PC-9 (cell line): ENCODE measurements around the gene ADCY2. TPM values are rescaled to one million over a fixed set of nuclear protein-coding genes. Genes with fewer than 3 reads are reported as not detected.

Experiments
- BruUV-seq: library from RNA; stranded (reverse); fragments of 400-500 nt; replicated peaks from 2 replicates; lab custom pipeline; 2021; lab: Mats Ljungman, UMichigan
- CTCF ChIA-PET: fragments of 300-600 bp; sonication (Branson Sonifier 250); formaldehyde crosslinking; loops from one replicate; lab custom pipeline; 2022; ENCODE audit warnings: antibody characterized with exemption; lab: Charles Lee
- POLR2A ChIA-PET: fragments of 300-600 bp; sonication (Branson Sonifier 250); formaldehyde crosslinking; loops from one replicate; lab custom pipeline; 2022; ENCODE audit warnings: antibody characterized with exemption; ENCODE audit not compliant: unreplicated experiment; lab: Charles Lee
- DNase-seq, 2 experiments: peaks; one replicate each; pipeline versions ENCODE4 v3.0.0 to v3.0.0-alpha.2; 2015 to 2022; ENCODE audit warnings: mixed read lengths in 1 of 2
- H2AFZ ChIP-seq: fragments of 200-600 bp; sonication (generic); 2 replicates; pipeline ENCODE4 v1.8.1; 2017; ENCODE audit warnings: antibody characterized with exemption
- H3F3A ChIP-seq: fragments of 200-600 bp; sonication (generic); 2 replicates; pipeline ENCODE4 v1.8.1; 2017; ENCODE audit warnings: antibody characterized with exemption, mild to moderate bottlenecking, low read depth; ENCODE audit not compliant: insufficient read depth
- H3K27ac ChIP-seq: fragments of 200-600 bp; sonication (generic); 2 replicates; pipeline ENCODE4 v1.6.1; 2016; ENCODE audit warnings: mixed run types
- H3K27me3 ChIP-seq: fragments of 200-600 bp; sonication (generic); 2 replicates; pipeline ENCODE4 v1.6.1; 2016; ENCODE audit warnings: low read depth, mixed run types; ENCODE audit not compliant: insufficient read depth
- H3K36me3 ChIP-seq: fragments of 200-600 bp; sonication (generic); 2 replicates; pipeline ENCODE4 v1.6.1; 2016; ENCODE audit warnings: low read depth, mixed run types
- H3K4me1 ChIP-seq: fragments of 200-600 bp; sonication (generic); replicated peaks from 2 replicates; pipeline ENCODE4 v1.6.1; 2016; ENCODE audit warnings: mixed run types; ENCODE audit not compliant: insufficient read depth
- H3K4me2 ChIP-seq: fragments of 200-600 bp; sonication (generic); 2 replicates; pipeline ENCODE4 v1.6.1; 2017; ENCODE audit warnings: mixed run types
- H3K4me3 ChIP-seq: fragments of 200-600 bp; sonication (generic); 2 replicates; pipeline ENCODE4 v1.6.1; 2016; ENCODE audit warnings: mixed run types
- H3K79me2 ChIP-seq: fragments of 200-600 bp; sonication (generic); 2 replicates; pipeline ENCODE4 v1.6.1; 2017; ENCODE audit warnings: low read depth, mixed run types
- H3K9me2 ChIP-seq: fragments of 200-600 bp; sonication (generic); 2 replicates; pipeline ENCODE4 v1.8.1; 2017; ENCODE audit warnings: mild to moderate bottlenecking; ENCODE audit not compliant: insufficient read depth
- H3K9me3 ChIP-seq: fragments of 200-600 bp; sonication (generic); 2 replicates; pipeline ENCODE4 v1.8.1; 2016; ENCODE audit warnings: low read depth; ENCODE audit not compliant: insufficient read depth
- H4K20me1 ChIP-seq: fragments of 200-600 bp; sonication (generic); 2 replicates; pipeline ENCODE4 v1.8.1; 2017; ENCODE audit not compliant: insufficient read depth
- EZH2 ChIP-seq: fragments of 200-600 bp; sonication (generic); IDR thresholded peaks from 2 replicates; pipeline ENCODE4 v1.8.0; 2017; ENCODE audit warnings: antibody characterized with exemption, low read depth
- intact Hi-C: fragments of 100-400 bp; cut with micrococcal nuclease; formaldehyde crosslinking; loops from one replicate; pipeline ENCODE4 v1.10.0; 2022; ENCODE audit not compliant: unreplicated experiment
- total RNA-seq: library from RNA; stranded (reverse); gene quantifications from 2 replicates; pipeline ENCODE4 v1.2.3, GENCODE V29; 2021
- TF ChIP-seq, protein P1 (sequence below): fragments of 200-600 bp; sonication (generic); conservative IDR thresholded peaks from 2 replicates; pipeline ENCODE4 v1.6.1; 2017; ENCODE audit warnings: mixed run types, antibody characterized with exemption, mild to moderate bottlenecking, moderate library complexity

ADCY2 gene
- total RNA-seq, 1 experiment from 2014 or later = not detected

DNA sequence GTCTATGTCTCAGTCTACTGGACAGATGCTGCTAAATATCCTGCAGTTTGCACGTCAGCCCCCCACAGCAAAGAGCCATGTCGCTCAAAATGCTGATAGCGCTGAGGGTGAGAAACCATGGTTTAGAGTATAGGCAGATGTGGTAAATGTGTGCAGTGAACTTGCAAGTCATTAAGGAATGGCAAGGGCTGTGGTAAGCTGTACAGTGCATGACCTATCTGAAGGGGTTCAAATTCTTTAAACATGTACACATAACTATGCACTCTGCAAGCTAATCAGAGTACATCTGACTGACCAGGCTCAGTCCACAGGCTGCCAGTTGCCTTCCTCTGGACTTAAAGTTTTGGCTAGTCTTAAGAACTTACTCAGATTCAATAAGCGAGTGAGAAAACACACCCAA, 284.3 kb downstream of the ADCY2 start:
- BruUV-seq = no TSS peak
- H3K27me3 ChIP-seq = peaks cover 24% of the 10 kb centered on the region

DNA sequence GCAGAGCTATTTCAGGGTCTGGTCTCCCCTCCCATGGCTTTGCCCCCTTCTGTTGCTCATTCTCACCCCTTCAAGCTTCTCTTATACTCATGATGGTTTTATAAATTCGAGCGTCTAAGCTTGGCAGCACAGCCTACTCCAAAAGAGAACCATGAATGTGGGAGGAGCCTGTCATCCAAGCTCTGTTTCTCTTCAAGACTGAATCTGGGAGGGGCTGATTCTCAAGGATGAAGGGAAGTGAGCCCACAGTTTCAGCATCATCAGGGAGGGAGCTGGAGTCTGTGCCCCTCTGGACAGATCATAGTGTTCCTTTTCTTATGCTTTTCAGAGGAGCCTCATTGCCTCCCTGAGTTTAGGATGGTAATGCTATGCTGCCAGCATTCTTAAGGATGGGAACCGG, 286.4 kb downstream of the ADCY2 start:
- Histone ChIP-seq H3K9me3 (no peaks in the 10 kb centered on the region), H3K4me2 (no peak overlapping the region), H3K36me3 (no peaks in the 10 kb centered on the region), H4K20me1 (no peaks in the 10 kb centered on the region), H3K4me3 (no peak overlapping the region), H3K9me2 (no peaks in the 10 kb centered on the region), H3K4me1 (no peaks in the 10 kb centered on the region), H3K27ac (no peak overlapping the region), H3K27me3 (peaks cover 13% of the 10 kb centered on the region), H3F3A (no peaks in the 10 kb centered on the region), H2AFZ (no peak overlapping the region), H3K79me2 (no peaks in the 10 kb centered on the region)
- intact Hi-C loops = loop anchor here (5.0 kb wide), 1 partner anchor 860 kb away; no protein-coding TSS in a partner anchor
- no TSS peak for BruUV-seq
- no peak for DNase-seq
- TF ChIP-seq, protein P1, sequence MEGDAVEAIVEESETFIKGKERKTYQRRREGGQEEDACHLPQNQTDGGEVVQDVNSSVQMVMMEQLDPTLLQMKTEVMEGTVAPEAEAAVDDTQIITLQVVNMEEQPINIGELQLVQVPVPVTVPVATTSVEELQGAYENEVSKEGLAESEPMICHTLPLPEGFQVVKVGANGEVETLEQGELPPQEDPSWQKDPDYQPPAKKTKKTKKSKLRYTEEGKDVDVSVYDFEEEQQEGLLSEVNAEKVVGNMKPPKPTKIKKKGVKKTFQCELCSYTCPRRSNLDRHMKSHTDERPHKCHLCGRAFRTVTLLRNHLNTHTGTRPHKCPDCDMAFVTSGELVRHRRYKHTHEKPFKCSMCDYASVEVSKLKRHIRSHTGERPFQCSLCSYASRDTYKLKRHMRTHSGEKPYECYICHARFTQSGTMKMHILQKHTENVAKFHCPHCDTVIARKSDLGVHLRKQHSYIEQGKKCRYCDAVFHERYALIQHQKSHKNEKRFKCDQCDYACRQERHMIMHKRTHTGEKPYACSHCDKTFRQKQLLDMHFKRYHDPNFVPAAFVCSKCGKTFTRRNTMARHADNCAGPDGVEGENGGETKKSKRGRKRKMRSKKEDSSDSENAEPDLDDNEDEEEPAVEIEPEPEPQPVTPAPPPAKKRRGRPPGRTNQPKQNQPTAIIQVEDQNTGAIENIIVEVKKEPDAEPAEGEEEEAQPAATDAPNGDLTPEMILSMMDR = no peak
- no peak for TF ChIP-seq EZH2
- CTCF ChIA-PET = interaction anchor here (0.6 kb wide), 1 partner anchor 171 kb away, joined by 3 read pairs; no protein-coding TSS in a partner anchor
- POLR2A ChIA-PET = no interaction called here

More for the DNA sequence above, 284.3 kb downstream of the ADCY2 start:
- DNase-seq = no peak
- intact Hi-C loops = loop anchor here (5.0 kb wide), 1 partner anchor 858 kb away; no protein-coding TSS in a partner anchor
- Histone ChIP-seq H4K20me1 (no peaks in the 10 kb centered on the region; the same call in 1 of the 2 replicates), H3F3A (no peaks in the 10 kb centered on the region), H3K79me2 (no peaks in the 10 kb centered on the region), H3K4me3 (no peak overlapping the region), H3K4me2 (no peak overlapping the region), H2AFZ (no peak overlapping the region), H3K27ac (no peak overlapping the region), H3K36me3 (no peaks in the 10 kb centered on the region), H3K9me3 (no peaks in the 10 kb centered on the region), H3K4me1 (no peaks in the 10 kb centered on the region), H3K9me2 (no peaks in the 10 kb centered on the region)
- POLR2A ChIA-PET = no interaction called here
- TF ChIP-seq, protein P1 = no peak
- TF ChIP-seq EZH2 = no peak
- CTCF ChIA-PET = no interaction called here

DNA sequence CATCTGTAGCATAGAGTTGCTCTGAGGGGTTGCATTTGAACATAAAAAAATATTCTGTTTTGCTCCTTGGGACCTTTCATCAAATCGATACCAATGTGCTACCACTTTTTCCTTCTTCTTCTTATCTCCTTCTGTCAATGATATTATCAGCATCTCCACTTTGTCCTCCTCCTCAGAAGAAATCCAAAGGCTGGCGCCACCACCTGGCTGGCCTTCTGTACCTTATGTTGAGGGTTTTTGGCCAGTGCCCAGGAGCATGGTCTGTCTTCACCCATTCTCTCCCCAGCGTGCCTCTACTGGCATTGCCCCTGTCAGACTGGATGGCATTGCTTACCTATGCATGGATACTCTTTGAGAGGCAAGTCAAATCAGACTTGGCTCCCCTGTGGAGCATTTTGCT, 287.8 kb downstream of the ADCY2 start:
- no TSS peak for BruUV-seq
- TF ChIP-seq, protein P1 = no peak
- no peak for TF ChIP-seq EZH2
- Histone ChIP-seq H3K4me1 (no peaks in the 10 kb centered on the region), H4K20me1 (no peaks in the 10 kb centered on the region), H3K9me3 (no peaks in the 10 kb centered on the region), H3K79me2 (no peaks in the 10 kb centered on the region), H3K4me3 (no peak overlapping the region), H3K4me2 (no peak overlapping the region), H3K36me3 (no peaks in the 10 kb centered on the region), H3K27ac (no peak overlapping the region), H3K9me2 (no peaks in the 10 kb centered on the region), H3K27me3 (peaks cover 20% of the 10 kb centered on the region), H2AFZ (no peak overlapping the region), H3F3A (no peaks in the 10 kb centered on the region)
- ChIA-PET CTCF (no interaction called here), POLR2A (no interaction called here)
- DNase-seq = no peak
- intact Hi-C loops = loop anchor here (5.0 kb wide), 1 partner anchor 861 kb away; no protein-coding TSS in a partner anchor
